Posterior cingulate gyrus (tissue), 11 donors: ENCODE measurements around the gene NPM1.

Experiments used
- DNase-seq, 10 donors: peaks; one replicate each; pipeline versions ENCODE4 v3.0.0 to v3.0.0-alpha.2; 2020 to 2021; ENCODE audit warnings: mixed read lengths in 3 of 10
- intact Hi-C: fragments of 100-400 bp; cut with DNase I; formaldehyde crosslinking; loops from one replicate; pipeline ENCODE4 v1.15.1; 2023

Gene NPM1

GRCh38 chr5:171438738-171439137 is 51.1 kb downstream of the NPM1 start:
- DNase-seq: no peak
- intact Hi-C loops: no loop called here

GRCh38 chr5:171441246-171441791 is 53.7 kb downstream of the NPM1 start:
- intact Hi-C loops: no loop called here
- DNase-seq: no peak

- intact Hi-C loops: no loop called here
- peak in 1 of 10 donors; percentile 11 for DNase-seq
Measured at GRCh38 chr5:171442287-171443042, 54.8 kb downstream of the NPM1 start.

GRCh38 chr5:171444582-171444981 is 56.9 kb downstream of the NPM1 start:
- no peak for DNase-seq
- intact Hi-C loops: no loop called here

- intact Hi-C loops: no loop called here
- peak in 4 of 10 donors; percentile 23 to 74 (median 32) for DNase-seq
Measured at GRCh38 chr5:171445644-171446516, 58.2 kb downstream of the NPM1 start.

GRCh38 chr5:171447226-171447625 is 59.6 kb downstream of the NPM1 start:
- intact Hi-C loops: no loop called here
- DNase-seq: no peak

- intact Hi-C loops: no loop called here
- DNase-seq: peak in 2 of 10 donors; percentile 57 to 70
Measured at GRCh38 chr5:171449426-171449825, 61.8 kb downstream of the NPM1 start.

- intact Hi-C loops: no loop called here
- peak in 2 of 10 donors; percentile 72 to 79 for DNase-seq
Measured at GRCh38 chr5:171450423-171451331, 63.0 kb downstream of the NPM1 start.

GRCh38 chr5:171451421-171451820 is 63.8 kb downstream of the NPM1 start:
- intact Hi-C loops: no loop called here
- DNase-seq: peak in 2 of 10 donors; percentile 45 to 80

GRCh38 chr5:171453056-171453725 is 65.5 kb downstream of the NPM1 start:
- intact Hi-C loops: no loop called here
- peak in 1 of 10 donors; percentile 67 for DNase-seq

GRCh38 chr5:171453988-171454387 is 66.3 kb downstream of the NPM1 start:
- intact Hi-C loops: no loop called here
- DNase-seq: peak in 1 of 10 donors; percentile 38

- DNase-seq: peak in 1 of 10 donors; percentile 80
- intact Hi-C loops: no loop called here
Measured at GRCh38 chr5:171454549-171454948, 66.9 kb downstream of the NPM1 start.

- intact Hi-C loops: no loop called here
- DNase-seq: peak in 1 of 10 donors; percentile 18
Measured at GRCh38 chr5:171455522-171455921, 67.9 kb downstream of the NPM1 start.

GRCh38 chr5:171457208-171457981 is 69.7 kb downstream of the NPM1 start:
- peak in 1 of 10 donors; percentile 34 for DNase-seq
- intact Hi-C loops: no loop called here

- intact Hi-C loops: no loop called here
- DNase-seq: peak in 1 of 10 donors; percentile 67
Measured at GRCh38 chr5:171459839-171460238, 72.2 kb downstream of the NPM1 start.
